DMS79 (cell line): ENCODE results near the gene KIAA0753.
"Not testable (repeated sequence)": the region's sequence is repeated elsewhere in the genome, so short reads cannot be mapped to it uniquely, and the experiment has no call there.

Experiments
- DNase-seq: peaks from one replicate; lab custom pipeline; 2025; lab: John Stamatoyannopoulos, UW

The KIAA0753 gene

DNA sequence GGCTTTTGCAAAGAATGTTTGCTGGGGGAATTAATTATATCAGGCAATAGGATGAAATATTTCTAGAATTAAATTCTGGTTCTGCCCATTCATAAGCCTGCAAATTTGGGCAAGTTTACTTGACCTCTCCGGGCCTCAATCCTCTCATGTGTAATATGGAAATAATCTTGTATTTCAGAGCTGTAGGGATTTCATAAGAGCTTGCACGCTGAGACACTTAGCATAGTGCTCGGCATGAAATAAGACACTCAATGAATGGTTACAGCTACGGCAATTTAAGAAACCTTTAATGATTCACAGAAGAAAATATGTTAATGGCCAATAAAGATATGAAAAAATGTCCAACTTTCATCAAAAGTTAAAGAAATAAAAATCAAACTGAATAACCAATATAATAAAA lies 43.6 kb downstream of the KIAA0753 start:
- no peak for DNase-seq

DNA sequence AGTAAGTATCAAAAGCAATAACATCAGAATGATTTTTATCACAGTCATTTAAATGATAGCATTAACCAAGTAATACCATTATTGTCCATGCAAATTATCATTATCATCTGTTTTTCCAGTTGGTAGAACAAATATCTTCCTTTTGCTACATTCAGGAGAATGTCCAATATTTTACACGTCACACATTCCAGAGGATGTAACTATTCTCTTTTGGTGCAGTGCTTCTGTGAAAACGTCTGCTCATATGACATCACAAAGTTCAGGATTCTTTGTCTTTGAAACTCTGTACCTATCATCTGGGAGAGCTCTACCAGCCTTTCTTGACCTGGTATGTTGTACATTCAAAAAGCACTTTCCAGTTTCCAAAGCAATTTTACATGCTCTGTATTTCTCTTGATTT lies 44.0 kb downstream of the KIAA0753 start:
- DNase-seq = no peak

DNA sequence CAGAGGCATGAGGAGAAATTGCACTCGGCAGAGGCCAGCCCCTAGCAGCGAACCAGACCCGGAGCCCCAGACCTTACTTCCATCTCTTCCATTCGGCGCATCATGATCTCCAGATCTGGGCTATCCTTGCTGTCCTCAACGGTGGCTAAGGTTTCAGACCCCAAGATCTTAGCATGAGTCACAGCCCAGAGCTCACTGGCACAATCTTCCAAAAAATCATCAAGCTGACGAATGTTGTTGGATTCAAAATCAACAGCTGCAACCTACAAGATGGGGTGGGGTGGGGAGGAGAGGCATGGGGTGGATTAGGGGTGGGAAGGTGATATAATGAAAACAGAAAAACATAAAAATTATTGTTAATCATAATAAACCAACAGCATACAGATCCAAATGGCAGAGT lies 44.4 kb downstream of the KIAA0753 start:
- DNase-seq = no peak

- DNase-seq = not testable (repeated sequence)
Measured at GRCh38 chr17:6593371-6593770, 47.1 kb downstream of the KIAA0753 start.

DNA sequence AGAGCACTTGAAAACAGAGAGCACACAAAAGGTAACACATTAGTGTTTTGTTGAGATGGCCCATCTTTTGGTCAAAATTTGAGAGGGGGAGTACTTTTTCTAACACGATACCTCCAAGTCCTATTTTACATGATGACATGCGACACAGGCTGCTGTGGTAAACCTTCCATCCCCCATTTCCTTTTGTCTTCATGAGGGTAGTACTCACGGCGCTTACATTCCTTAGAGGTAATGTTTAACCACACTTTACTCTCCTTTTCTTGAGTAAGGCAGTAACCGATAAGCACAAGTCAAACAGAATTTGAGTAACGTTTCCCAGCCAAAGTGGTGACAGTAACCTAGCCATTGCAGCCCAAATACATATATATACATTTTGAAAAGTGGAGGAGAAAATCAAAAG lies 48.3 kb downstream of the KIAA0753 start:
- DNase-seq = no peak

DNA sequence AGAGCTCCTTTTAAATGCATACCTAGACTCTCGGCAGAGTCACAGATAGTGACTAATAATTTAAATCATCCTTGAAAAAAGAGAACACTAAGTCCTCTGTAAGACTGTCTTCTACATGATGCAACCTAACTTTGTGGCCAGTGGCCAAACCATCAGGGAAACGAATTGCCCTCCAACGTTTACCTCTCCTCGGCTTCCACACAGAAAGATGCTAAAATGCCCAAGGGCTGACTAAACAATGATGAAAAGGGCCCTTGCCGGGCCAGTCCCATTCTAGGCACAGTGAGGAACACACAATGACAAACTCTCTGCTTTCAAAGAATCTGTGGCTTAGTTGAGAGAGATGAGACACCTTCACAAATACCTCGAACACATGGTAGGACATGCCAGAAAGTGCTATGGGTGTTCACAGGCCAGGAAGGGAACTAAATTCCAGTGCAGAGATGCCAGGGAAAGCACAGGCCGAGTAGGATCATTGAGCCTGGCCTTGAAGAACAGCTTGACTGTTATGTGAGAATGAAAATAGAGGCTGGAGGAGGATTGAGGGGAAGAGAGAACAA lies 48.8 kb downstream of the KIAA0753 start:
- DNase-seq = no peak

- no peak for DNase-seq
Measured at GRCh38 chr17:6589266-6589946, 51.1 kb downstream of the KIAA0753 start.

- DNase-seq = no peak
Measured at GRCh38 chr17:6588165-6588564, 52.3 kb downstream of the KIAA0753 start.

DNA sequence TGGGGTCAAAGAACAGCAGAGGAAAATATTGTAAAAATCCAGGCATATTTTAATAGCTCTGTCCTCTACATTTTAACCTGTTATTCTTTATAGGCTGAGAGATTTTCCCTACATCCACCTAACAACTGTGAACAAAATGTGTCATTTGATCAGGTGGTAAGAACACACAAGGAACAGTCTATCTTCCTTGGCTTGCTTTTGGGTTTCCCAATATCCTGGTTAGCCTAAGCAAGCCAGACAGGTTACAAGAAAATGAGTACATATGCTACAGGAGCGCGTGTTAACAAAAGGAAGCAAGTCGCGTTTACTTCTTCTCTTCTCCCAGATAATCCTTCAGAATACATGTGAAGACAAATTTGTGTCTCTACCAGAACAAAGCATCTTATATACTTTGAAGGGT lies 53.2 kb downstream of the KIAA0753 start:
- DNase-seq = no peak

- no peak for DNase-seq
Measured at GRCh38 chr17:6583411-6583810, 57.1 kb downstream of the KIAA0753 start.

GRCh38 chr17:6580625-6581024 lies 59.9 kb downstream of the KIAA0753 start:
- no peak for DNase-seq

GRCh38 chr17:6578491-6578890 lies 62.0 kb downstream of the KIAA0753 start:
- no peak for DNase-seq

DNA sequence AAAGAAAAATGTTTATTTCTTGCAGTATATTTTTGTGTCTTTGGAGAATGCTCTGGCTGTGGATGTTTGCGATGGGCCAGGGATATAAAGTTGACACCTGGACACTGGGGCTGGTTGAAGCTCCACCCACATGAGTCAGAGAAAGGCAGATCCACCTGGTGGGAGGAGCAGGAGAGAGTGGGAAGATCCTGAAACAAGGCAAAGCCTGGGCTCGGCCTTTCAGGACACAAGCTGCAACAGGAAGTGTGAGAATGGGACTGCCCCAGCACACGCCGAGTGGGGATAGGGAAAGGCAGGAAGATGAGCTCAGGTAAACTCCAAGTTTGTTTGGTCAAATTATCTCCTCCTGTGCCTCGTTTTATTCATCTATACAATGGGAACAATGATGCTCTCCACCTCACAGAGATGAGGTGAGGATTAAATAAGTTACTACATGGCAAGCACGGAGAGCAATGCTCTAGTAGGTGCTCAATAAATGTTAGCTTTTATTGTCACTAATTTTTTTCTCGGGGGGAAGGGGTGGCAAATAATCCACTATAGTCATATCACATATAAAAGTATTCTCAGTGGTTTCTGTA lies 62.7 kb downstream of the KIAA0753 start:
- no peak for DNase-seq

DNA sequence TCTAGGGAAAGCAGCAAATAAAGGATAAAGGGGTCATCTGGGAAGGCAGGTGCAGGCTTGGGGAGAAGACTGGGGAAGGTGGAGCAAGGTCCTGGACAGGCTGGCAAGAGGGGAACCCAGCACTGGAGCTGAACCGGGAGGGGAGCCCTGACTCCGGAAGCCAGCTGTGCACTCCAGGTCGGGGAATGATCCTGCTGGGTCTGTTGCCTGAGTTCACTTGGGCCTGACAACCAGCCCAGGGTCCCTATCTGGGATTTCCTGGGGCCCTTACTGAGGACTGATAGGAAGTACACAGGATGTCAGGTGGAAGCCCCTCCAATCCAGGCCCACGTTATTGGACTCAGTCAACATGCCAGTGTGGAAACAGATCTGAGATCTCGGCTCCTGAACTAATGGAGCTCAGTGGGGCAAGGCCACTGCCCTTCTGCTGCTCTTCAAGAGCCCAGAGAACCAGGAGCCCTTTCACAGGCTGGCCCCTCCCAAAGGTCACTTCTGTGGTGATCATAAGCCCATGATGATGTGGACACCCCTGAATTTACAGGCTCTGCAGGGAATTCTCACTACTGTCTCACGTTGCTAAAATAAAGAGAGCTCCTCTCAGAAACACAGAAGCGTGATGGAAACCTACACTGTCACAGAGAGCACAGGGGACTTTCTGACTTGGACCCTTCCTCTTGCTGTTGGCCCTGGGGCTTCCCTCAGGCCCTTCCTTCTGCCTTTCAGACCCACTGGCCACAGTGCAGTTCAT lies 64.3 kb downstream of the KIAA0753 start:
- DNase-seq = no peak

- DNase-seq = no peak
Measured at GRCh38 chr17:6575596-6575988, 64.9 kb downstream of the KIAA0753 start.

GRCh38 chr17:6574687-6575595 lies 65.6 kb downstream of the KIAA0753 start:
- DNase-seq = no peak

GRCh38 chr17:6573982-6574686 lies 66.4 kb downstream of the KIAA0753 start:
- DNase-seq = no peak

DNA sequence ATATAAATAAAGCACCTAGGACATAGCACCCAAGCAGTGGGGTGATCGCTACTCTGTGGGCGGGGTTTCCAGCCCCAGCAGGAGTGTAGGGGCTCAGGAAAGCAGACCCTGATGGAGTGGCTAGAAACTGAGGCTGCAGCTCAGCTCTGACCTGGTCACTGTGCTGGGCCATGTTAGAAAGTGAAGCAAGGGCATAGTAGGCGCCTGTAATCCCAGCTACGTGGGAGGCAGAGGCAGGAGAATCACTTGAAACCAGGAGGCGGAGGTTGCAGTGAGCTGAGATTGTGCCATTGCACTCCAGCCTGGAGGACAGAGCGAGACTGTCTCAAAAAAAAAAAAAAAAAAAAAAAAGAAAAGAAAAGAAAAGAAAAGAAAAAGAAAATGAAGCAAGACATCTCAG lies 67.0 kb downstream of the KIAA0753 start:
- not testable (repeated sequence) for DNase-seq

GRCh38 chr17:6572972-6573370 lies 67.5 kb downstream of the KIAA0753 start:
- no peak for DNase-seq

DNA sequence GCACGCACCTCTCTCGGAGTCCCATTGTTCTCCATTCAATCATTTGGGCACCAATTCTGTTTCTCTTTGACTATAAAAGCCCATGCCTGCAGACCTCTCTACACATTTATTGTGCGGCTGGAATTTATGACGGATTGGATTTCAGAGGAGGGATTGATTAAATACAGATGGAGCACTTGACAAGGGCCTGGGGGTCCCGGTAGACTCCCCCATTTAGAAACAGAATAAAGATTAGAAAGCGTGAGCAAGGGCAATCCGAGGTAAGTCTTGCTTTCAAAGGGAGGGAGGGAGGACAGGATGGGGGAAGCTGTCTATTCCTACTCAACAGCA lies 69.1 kb downstream of the KIAA0753 start:
- no peak for DNase-seq

DNA sequence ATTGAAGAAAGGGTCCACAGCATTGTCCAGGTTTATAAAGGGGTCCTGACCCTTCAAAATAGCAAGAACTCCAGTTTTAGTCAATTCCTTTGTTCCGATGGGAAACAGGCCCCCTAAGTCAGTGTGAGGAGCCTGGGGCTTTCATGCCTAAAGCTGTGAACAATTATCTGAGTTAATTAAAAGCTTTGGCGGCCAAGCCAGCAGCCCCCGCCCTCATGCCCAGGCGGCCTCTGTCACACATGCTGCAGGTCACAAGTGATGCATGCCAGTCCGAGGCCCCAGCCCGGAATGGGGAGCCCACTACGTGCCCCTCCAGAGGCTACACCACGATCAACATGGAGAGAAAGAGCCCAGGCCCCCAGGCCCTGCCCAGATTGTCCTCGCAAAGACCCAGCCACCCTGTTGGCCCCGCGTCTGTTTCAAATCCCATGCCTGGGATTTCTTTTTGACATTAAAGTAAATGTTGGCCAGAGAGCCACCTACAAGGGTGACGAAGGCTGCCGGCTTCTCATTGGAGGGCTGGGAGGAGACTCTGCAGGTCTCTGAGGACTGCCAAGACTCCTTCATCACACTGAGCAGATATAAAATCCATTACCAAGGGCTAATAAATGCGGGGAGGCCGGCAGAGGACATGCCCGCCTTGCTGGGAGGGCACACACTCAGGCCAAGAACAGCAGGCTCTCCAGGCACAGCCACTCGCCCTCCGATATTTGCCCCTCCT lies 69.6 kb downstream of the KIAA0753 start:
- no peak for DNase-seq
